Brain microvascular endothelial cell (primary cell): Measurements from ENCODE around the gene CRHR1.

Experiments
- DNase-seq: peaks from one replicate; pipeline ENCODE4 v3.0.0-alpha.2; 2020
- H3K27ac ChIP-seq: fragments of 250-450 bp; sonication (Bioruptor Pico); 2 replicates; pipeline ENCODE4 v1.5.1; 2020; ENCODE audit warnings: mild to moderate bottlenecking, moderate library complexity
- H3K27me3 ChIP-seq: fragments of 250-450 bp; sonication (Bioruptor Pico); replicated peaks from 2 replicates; pipeline ENCODE4 v1.5.1; 2020; ENCODE audit warnings: mild to moderate bottlenecking
- H3K36me3 ChIP-seq: fragments of 250-450 bp; sonication (Bioruptor Pico); replicated peaks from 2 replicates; pipeline ENCODE4 v1.5.1; 2020; ENCODE audit warnings: mild to moderate bottlenecking
- H3K4me3 ChIP-seq: 2 replicates; pipeline ENCODE4 v1.5.1; 2011; ENCODE audit warnings: low read depth, mild to moderate bottlenecking, control low read depth, low read length, moderate library complexity
- CTCF ChIP-seq: IDR thresholded peaks from 2 replicates; pipeline ENCODE4 v1.5.1; 2011; ENCODE audit warnings: low read depth, mild to moderate bottlenecking, moderate library complexity, low read length, control low read depth, inconsistent platforms; ENCODE audit errors: missing control alignments
- in situ Hi-C: cut with HindIII; loops from 2 replicates; pipeline ENCODE4 v1.10.0; 2017; ENCODE audit warnings: low sequenced_read_pairs, low pct_ligation_motif_present

Gene CRHR1

GRCh38 chr17:45873728-45874127 is 89.6 kb downstream of the CRHR1 start:
- TF ChIP-seq CTCF, result no peak
- Histone ChIP-seq H3K27me3 (peaks cover 2% of the 10 kb centered on the region), H3K36me3 (no peaks in the 10 kb centered on the region), H3K27ac (no peak overlapping the region), H3K4me3 (no peak overlapping the region)
- in situ Hi-C loops, result loop anchor here (25.0 kb wide), 1 partner anchor 211 kb away; no protein-coding TSS in a partner anchor
- DNase-seq, result peak; percentile 11

- DNase-seq, result no peak
- TF ChIP-seq CTCF, result no peak
- Histone ChIP-seq H3K27me3 (peaks cover 2% of the 10 kb centered on the region), H3K4me3 (no peak overlapping the region), H3K36me3 (no peaks in the 10 kb centered on the region), H3K27ac (no peak overlapping the region)
- in situ Hi-C loops, result loop anchor here (25.0 kb wide), 1 partner anchor 212 kb away; no protein-coding TSS in a partner anchor
Observed at GRCh38 chr17:45874151-45874550, 90.0 kb downstream of the CRHR1 start.

- no peaks in the 10 kb centered on the region for H3K36me3 ChIP-seq
- peaks cover 2% of the 10 kb centered on the region for H3K27me3 ChIP-seq
- no peak for DNase-seq
- in situ Hi-C loops, result no loop called here
- no peak for TF ChIP-seq CTCF
- H3K27ac ChIP-seq, result no peak overlapping the region
- H3K4me3 ChIP-seq, result no peak overlapping the region
Observed at GRCh38 chr17:45876539-45876938, 92.4 kb downstream of the CRHR1 start.

- in situ Hi-C loops, result no loop called here
- H3K4me3 ChIP-seq, result no peak overlapping the region
- DNase-seq, result no peak
- no peak overlapping the region for H3K27ac ChIP-seq
- no peaks in the 10 kb centered on the region for H3K36me3 ChIP-seq
- H3K27me3 ChIP-seq, result peaks cover 2% of the 10 kb centered on the region
- TF ChIP-seq CTCF, result no peak
Observed at GRCh38 chr17:45877467-45877866, 93.3 kb downstream of the CRHR1 start.

- in situ Hi-C loops, result no loop called here
- no peak for DNase-seq
- Histone ChIP-seq H3K27ac (no peak overlapping the region), H3K36me3 (no peaks in the 10 kb centered on the region), H3K27me3 (no peaks in the 10 kb centered on the region), H3K4me3 (no peak overlapping the region)
- no peak for TF ChIP-seq CTCF
Observed at GRCh38 chr17:45883063-45883462, 98.9 kb downstream of the CRHR1 start.
